Peyer's patch (tissue), 4 donors: ENCODE results near the gene GCDH.

Experiments used
- POLR2A ChIP-seq, 2 donors: fragments of 450-650 bp; IDR thresholded peaks; one replicate each; pipeline ENCODE4 v1.5.1; 2017; ENCODE audit warnings: antibody characterized with exemption in 2 of 2, mild to moderate bottlenecking in 2 of 2, moderate library complexity in 2 of 2
- TF ChIP-seq, protein P1 (sequence below), 6 experiments: fragments of 450-650 bp in 4 of 6; fragments of 200-600 bp in 2 of 6; sonication (generic) in 1 of 6; IDR thresholded peaks; one replicate each; pipeline ENCODE4 v1.5.1; 2017 to 2019; ENCODE audit warnings: antibody characterized with exemption in 6 of 6, mild to moderate bottlenecking in 3 of 6, moderate library complexity in 1 of 6

DNA sequence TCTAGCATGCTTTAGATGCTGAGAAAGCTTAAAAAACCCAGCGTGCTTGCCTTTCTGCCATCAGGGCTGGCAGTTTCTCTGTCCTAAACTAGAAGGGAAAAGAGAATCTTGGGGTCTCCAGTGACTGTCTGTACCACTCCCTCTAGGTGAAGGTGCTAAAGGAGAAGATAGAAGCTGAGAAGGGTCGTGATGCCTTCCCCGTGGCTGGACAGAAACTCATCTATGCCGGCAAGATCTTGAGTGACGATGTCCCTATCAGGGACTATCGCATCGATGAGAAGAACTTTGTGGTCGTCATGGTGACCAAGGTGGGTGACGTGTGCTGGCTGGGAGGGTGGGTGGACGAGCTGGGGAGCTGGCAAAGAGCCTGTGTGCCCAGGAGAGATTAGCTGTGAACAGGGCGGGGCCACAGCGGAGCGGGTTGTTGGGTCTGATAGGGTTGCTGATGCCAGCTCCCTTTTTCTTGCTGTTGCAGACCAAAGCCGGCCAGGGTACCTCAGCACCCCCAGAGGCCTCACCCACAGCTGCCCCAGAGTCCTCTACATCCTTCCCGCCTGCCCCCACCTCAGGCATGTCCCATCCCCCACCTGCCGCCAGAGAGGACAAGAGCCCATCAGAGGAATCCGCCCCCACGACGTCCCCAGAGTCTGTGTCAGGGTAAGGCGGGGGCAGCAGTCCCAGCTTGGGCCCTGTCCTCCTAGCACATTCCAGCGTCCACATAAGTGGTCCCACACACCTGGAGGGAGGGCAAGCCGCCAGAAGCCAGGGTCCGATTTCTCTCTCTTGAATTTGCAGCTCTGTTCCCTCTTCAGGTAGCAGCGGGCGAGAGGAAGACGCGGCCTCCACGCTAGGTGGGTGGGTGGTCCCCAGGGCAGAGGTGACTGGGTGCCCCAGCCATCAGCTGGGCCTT is 57.0 kb downstream of the GCDH start:
- TF ChIP-seq, protein P1, sequence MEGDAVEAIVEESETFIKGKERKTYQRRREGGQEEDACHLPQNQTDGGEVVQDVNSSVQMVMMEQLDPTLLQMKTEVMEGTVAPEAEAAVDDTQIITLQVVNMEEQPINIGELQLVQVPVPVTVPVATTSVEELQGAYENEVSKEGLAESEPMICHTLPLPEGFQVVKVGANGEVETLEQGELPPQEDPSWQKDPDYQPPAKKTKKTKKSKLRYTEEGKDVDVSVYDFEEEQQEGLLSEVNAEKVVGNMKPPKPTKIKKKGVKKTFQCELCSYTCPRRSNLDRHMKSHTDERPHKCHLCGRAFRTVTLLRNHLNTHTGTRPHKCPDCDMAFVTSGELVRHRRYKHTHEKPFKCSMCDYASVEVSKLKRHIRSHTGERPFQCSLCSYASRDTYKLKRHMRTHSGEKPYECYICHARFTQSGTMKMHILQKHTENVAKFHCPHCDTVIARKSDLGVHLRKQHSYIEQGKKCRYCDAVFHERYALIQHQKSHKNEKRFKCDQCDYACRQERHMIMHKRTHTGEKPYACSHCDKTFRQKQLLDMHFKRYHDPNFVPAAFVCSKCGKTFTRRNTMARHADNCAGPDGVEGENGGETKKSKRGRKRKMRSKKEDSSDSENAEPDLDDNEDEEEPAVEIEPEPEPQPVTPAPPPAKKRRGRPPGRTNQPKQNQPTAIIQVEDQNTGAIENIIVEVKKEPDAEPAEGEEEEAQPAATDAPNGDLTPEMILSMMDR (IDR thresholded peaks at IDR 0.05): no peak
- no peak for TF ChIP-seq POLR2A (IDR thresholded peaks at IDR 0.05)
